Type B pancreatic cell (in vitro differentiated cells): ENCODE data around the gene CWC27. TPM values are rescaled to one million over a fixed set of nuclear protein-coding genes. Genes with fewer than 3 reads are reported as not detected.

Source experiments
- DNase-seq: peaks from one replicate; pipeline ENCODE4 v3.0.0; 2021; ENCODE audit warnings: mixed read lengths; ENCODE audit not compliant: unreplicated experiment; ENCODE audit errors: extremely low spot score
- H3K27ac Mint-ChIP-seq: 2 replicates; pipeline ENCODE4 v1.8.0; 2021; ENCODE audit warnings: mild to moderate bottlenecking, mixed read lengths
- H3K27me3 Mint-ChIP-seq: 2 replicates; pipeline ENCODE4 v1.8.0; 2021; ENCODE audit warnings: mixed read lengths
- H3K36me3 Mint-ChIP-seq: 2 replicates; pipeline ENCODE4 v1.8.0; 2021; ENCODE audit warnings: mixed read lengths
- H3K4me1 Mint-ChIP-seq: one replicate; pipeline ENCODE4 v1.8.0; 2021; ENCODE audit warnings: mixed read lengths; ENCODE audit not compliant: unreplicated experiment
- H3K4me3 Mint-ChIP-seq: 2 replicates; pipeline ENCODE4 v1.8.0; 2021; ENCODE audit warnings: mild to moderate bottlenecking, mixed read lengths
- H3K9me3 Mint-ChIP-seq: 2 replicates; pipeline ENCODE4 v1.8.0; 2021; ENCODE audit warnings: mixed read lengths
- CTCF ChIP-seq: fragments of 200-600 bp; sonication (generic); conservative IDR thresholded peaks from 2 replicates; pipeline ENCODE4 v1.5.0; 2021; ENCODE audit warnings: antibody characterized with exemption, mild to moderate bottlenecking
- long read RNA-seq: library from polyadenylated mRNA; unstranded; transcript quantifications from one replicate; pipeline ENCODE4 v2.0.0, GENCODE V29; 2020
- total RNA-seq: library from RNA; stranded (reverse); gene quantifications from 2 replicates; pipeline ENCODE4 v1.2.1, GENCODE V29; 2021; ENCODE audit warnings: low replicate concordance

The CWC27 gene
- total RNA-seq: 20.7 and 32.0 TPM in 2 replicates
- long read RNA-seq, partial matches to known transcripts: 55 of 63 reads
- long read RNA-seq, other reads (novel, unspliced or antisense): 3 of 63 reads

GRCh38 chr5:64768358-64769312 is at the start of gene CWC27, which contains the start of gene SREK1IP1:
CWC27 (plus strand) TSS chr5:64768930; CDS start chr5:64769147, 217 bp downstream.
SREK1IP1 (minus strand) TSS chr5:64768691; CDS start chr5:64768517, 174 bp downstream.
- peak; percentile 86 for DNase-seq
- Mint-ChIP-seq H3K4me1 (peaks cover 27% of the 10 kb centered on the region), H3K36me3 (peaks cover 12% of the 10 kb centered on the region), H3K27ac (peak within 1 kb of the TSS; percentile 99), H3K9me3 (no peaks in the 10 kb centered on the region), H3K27me3 (no peaks in the 10 kb centered on the region), H3K4me3 (peak within 1 kb of the TSS; percentile 100)
- peak; percentile 32 for TF ChIP-seq CTCF

- no peak for TF ChIP-seq CTCF
- H3K27ac Mint-ChIP-seq: no peak overlapping the region
- no peak for DNase-seq
- H3K9me3 Mint-ChIP-seq: no peaks in the 10 kb centered on the region
- H3K4me3 Mint-ChIP-seq: no peak overlapping the region
- peaks cover 14% of the 10 kb centered on the region for H3K36me3 Mint-ChIP-seq
- H3K4me1 Mint-ChIP-seq: no peaks in the 10 kb centered on the region
- no peaks in the 10 kb centered on the region for H3K27me3 Mint-ChIP-seq
These were observed 46.1 kb upstream of the CWC27 start for GRCh38 chr5:64722588-64722987.

GRCh38 chr5:64727150-64727549 is 41.6 kb upstream of the CWC27 start:
- H3K9me3 Mint-ChIP-seq: no peaks in the 10 kb centered on the region
- no peak for DNase-seq
- H3K4me3 Mint-ChIP-seq: no peak overlapping the region
- H3K36me3 Mint-ChIP-seq: peaks cover 35% of the 10 kb centered on the region
- H3K27ac Mint-ChIP-seq: no peak overlapping the region
- no peaks in the 10 kb centered on the region for H3K4me1 Mint-ChIP-seq
- TF ChIP-seq CTCF: no peak
- H3K27me3 Mint-ChIP-seq: no peaks in the 10 kb centered on the region

GRCh38 chr5:64742411-64742810 is 26.3 kb upstream of the CWC27 start:
- Mint-ChIP-seq H3K9me3 (no peaks in the 10 kb centered on the region), H3K27ac (no peak overlapping the region), H3K27me3 (no peaks in the 10 kb centered on the region), H3K4me3 (no peak overlapping the region), H3K4me1 (no peaks in the 10 kb centered on the region), H3K36me3 (peaks cover 8% of the 10 kb centered on the region)
- no peak for DNase-seq
- TF ChIP-seq CTCF: no peak

GRCh38 chr5:64742821-64743220 is 25.9 kb upstream of the CWC27 start:
- Mint-ChIP-seq H3K36me3 (peaks cover 9% of the 10 kb centered on the region), H3K9me3 (no peaks in the 10 kb centered on the region), H3K27me3 (no peaks in the 10 kb centered on the region), H3K27ac (no peak overlapping the region), H3K4me1 (no peaks in the 10 kb centered on the region), H3K4me3 (no peak overlapping the region)
- TF ChIP-seq CTCF: no peak
- DNase-seq: no peak
